ENCODE results near the gene TENM4. TPM values are rescaled to one million over a fixed set of nuclear protein-coding genes. Genes with fewer than 3 reads are reported as not detected.

TENM4 gene
- polyA plus RNA-seq, 10 donors: 6.1 to 11.6 (median 8.4) TPM

DNA sequence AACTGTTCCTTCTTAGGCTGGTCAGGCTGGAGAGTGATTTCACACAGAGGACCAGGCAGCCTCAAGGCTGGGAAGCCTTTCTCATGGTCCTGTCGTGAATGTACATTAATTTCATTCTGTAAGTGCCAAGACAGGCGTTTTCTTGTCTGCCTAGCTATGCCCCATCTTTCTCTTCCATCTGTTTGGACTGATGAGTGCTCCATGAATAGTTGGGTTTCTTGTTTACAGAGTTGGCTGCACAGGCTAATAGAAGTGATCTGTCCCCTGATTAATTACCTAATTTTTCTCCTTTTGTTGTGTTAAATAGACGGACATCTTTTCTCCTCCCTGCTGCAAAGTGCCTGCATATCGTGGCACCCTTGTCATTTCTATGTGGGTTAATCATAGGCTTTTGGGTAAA lies 730.4 kb downstream of the TENM4 start:
- no peak for DNase-seq

DNA sequence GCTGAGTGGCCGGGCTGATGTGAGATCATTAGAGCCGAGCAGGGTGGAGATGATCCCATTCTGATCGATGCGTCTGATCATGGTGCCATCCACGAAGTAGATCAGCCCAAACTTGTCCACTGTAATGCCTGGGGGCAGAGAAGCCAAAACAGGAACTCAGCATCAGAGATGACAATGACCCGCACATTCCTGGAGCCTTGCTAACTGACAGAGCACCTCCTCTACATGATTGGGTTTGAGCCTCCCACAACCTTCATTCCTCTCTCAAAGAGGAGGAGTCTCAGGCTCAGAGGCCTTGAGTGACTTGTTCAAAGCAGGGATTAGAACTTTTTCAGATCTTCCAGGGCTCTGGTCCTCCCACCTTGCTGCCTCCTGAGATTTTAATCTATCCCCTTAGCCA lies 732.4 kb downstream of the TENM4 start:
- DNase-seq: no peak

DNA sequence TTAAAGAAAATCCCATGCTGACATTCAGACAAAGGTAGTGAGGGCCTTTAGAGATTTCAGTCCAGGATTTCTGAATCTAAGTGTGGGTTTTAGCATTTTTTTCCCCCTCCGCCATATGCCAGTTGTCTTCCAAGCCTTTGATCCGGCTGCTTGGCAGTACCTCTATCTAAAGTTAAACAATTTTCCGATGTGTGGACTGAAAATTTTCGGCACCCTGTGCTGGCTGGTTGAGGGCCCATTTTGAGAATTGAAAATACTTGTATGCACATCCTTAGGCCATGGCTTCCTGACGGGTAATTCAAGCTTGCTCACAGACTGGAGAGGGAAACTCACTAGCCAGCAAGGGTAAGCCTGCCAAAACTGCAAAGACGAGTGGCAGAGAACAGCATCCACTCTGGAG lies 734.3 kb downstream of the TENM4 start:
- peak in 2 of 3 donors; percentile 8 to 9 for DNase-seq

DNA sequence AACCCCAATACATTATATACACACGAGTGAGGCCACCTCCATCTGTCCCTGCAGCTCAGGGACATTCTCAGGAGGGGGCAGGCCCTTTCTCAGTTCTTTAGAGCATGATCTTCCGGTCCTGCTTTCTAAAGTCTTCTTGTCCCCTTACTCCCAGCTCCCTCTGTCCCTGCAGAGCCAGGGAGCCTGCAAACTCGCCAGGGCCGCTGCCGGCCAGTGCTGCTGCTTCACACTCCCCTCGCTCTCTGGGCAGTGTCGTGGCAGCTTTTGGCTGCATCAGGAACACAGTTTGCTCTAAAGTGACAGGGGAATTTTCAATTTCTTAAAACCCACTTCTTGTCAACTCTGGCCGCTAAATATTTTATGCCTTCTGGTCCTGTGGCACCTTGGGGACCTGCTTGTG lies 736.0 kb downstream of the TENM4 start:
- no peak for DNase-seq

DNA sequence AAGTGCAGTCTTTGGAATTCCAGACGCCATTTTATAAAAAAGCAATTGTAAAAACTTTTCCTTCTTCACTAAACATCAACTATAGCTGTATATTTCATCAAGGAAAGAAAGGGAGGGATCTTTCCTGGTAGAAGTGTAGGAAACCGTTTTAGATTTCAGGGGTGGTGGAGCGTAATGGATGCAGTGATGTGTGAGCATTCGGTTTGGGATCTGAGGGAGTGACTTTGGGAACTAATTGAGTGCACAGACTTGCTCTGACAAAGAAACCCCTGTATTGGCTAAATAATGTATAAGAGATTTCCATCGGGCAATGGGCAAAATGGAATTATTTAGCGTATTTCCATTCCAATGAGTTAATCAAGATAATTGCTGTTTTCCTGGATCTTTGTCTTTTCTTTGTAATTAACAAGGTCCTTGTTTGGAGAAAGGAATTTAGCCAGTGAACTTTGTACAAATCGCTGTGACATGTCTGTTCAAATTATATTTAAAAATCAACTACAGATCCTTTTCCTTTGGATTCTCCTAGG lies 741.2 kb downstream of the TENM4 start:
- DNase-seq: no peak

DNA sequence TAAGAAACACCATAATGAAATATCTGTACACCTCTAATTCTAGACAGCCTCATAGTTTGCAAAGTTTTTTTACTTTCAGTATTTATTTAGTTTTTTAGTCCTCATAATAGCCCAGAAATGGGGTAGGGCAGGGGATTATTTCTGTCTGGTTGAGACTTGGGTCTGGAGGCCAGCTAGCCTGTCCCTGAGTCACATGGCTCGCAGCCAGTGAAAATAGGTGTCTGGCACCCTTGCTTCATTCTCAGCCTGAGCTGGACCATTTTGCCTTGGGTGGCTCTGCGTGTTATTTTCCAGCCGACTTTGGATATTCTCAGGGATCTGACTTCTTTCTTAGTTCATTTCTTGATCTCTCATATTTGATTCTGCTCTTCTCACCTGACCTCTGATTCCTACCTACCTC lies 742.2 kb downstream of the TENM4 start:
- DNase-seq: peak in 1 of 3 donors; percentile 18

DNA sequence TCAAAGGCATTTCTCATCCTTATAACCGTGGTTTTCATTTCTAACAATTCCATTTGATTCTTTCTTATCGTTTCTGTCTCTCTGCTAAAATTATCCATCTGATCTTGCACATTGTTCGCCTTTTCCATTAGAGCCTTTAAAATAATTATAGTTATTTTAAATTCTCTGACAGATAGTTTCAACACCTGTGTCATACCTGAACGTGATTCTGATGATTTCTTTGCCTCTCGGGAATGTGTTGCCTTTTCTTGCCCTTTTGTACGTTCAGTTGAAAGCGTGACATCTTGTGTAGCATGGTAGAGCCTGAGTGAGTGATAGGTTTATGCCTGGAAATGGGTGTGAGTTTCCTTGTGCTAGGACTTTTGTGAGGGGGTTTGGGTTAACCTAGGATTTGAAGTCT lies 744.7 kb downstream of the TENM4 start:
- no peak for DNase-seq

DNA sequence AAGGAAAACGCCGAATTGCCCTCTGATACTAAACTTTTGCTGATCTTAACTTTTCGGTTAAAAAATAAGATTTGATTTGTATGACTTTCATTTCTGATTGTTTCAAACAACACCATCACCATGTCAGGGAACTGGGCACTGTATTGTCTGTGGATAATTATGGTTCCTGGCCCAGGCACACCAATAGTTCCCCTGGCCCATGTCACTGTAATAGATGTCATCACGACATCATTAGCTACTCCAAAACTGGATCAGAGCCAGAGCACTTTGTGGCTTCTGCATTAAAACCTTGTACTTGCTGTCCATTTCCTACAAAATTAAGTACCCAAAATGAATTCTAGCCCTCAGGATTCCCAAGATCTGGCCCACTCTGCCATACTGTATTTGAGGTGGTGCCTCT lies 746.7 kb downstream of the TENM4 start:
- DNase-seq: no peak

DNA sequence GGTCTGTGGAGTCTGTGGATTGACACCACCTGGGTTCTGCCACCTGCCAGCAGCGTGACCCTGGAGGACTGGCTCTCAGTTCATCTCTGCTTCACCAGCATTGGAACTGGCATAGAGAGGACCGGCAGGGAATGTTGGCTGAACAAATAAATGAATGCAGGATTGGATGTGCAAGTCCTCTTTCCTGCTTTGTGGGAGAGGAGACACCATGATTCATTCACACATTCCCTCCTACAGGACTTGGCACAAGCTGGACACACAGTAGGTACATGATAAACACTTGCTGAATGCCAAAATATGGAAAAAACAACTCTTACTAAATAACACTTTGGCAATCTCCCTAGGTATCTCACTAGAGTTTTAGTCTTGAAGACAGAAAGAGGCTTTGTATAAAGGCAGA lies 749.6 kb downstream of the TENM4 start:
- DNase-seq: no peak

DNA sequence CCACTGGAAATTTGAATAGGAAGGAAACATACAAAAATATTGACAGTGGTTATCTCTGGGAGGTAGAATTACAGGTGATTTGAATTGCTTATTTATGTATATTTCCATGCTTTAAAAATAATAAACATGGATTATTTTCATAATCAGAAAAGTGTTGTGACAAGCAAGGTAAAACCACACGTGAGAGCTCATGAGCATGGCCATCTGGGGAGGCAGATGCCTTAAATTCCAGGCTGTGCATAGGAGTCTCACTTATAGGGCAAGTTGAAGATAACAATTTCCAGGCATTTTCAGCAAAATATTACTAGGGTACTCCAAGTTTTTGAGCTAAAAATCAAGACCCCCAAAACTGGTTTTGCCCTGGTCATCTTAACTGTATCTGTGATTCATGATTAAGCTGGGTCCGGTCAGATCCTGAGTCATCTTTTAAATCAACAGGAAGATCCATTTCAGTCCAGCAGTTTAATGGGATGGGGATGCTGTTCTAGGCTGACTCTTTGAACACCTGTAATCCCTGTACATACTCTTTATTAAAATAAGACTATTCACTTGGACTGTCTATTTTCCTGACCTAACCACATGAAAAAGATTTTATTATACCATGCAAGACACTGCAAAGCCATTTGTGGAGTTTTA lies 750.4 kb downstream of the TENM4 start:
- no peak for DNase-seq

DNA sequence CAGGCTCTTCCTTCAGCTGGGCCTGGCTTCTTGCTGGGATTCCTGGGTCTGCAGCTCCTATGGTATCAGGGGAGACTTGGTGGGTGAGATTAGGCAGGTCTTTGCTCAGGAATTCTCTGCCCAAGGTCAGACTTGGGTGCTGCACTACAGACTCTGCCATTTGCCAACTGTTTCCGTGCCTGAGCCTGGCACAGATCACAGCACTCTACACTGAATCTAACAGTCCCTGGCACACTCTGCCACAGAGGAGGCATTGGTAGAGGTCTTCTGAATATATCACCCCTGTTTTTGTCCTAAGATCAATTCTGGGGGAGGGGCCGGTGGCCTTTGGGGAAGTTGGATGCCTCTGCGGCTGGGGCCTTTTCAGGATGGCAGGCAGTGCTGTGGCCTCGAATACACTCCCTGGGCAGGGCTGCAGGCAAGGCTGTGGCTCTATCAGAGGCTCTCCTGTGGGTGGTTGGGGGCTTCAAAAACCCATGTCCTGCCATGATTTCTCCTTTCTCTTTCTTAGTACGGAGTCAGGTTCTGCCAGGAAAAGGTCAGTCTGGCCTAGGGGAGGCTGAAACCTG lies 751.2 kb downstream of the TENM4 start:
- no peak for DNase-seq

DNA sequence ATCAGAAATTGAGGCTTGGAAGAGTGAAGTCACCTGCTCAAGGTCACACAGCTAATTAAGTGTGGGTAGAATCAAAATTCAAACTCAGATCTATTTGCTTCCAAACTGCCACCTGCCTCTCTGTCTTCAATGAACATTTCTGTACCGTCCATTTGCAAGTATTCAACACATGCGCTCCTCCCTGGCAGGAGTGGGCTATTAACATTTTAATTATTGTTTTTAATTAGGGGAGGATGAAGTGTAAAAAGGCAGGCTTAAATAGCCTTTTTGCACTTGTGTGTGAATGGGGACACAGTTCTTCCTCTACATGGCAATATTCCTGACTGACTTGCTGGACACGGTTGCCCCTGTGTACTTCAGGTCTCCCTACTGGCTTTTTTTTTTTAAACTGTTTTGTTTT lies 751.7 kb downstream of the TENM4 start:
- DNase-seq: no peak

DNA sequence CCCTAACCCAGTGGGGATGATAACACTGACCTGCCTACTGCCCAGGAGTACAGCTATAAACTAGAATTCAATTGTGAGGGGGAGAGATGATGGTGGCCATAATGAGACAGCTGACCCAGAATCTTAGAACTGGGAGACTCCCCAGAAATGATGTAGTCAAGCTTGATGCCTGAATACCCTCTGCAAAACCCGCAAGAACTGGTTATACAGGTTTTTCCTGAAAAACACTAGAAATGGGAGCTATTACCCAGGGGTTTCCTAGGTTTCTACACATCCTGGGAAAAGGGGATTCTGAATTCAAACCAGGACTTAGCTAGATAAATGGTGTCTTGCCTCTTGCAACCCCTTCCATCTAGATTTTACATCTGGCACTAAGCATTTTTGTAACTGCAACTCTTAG lies 752.4 kb downstream of the TENM4 start:
- no peak for DNase-seq

DNA sequence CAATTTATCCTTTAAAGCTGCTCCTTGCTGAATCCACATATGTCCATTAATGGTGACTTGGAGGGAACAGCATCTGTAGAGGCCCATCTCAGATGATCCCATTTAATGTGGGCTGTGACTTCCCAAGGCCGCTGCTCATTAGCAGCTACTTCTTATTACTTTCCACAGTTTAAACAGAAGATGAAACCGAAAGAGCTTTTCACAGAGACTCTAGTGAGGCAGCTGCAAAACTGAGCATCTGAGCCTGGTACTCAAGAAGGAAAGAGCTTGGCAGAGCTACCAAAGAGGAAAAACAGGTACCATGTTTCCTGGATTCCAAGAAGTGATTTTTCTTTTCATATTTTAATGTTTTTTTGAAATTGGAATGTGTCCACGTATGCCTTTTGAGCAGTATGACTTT lies 755.7 kb downstream of the TENM4 start:
- DNase-seq: no peak

DNA sequence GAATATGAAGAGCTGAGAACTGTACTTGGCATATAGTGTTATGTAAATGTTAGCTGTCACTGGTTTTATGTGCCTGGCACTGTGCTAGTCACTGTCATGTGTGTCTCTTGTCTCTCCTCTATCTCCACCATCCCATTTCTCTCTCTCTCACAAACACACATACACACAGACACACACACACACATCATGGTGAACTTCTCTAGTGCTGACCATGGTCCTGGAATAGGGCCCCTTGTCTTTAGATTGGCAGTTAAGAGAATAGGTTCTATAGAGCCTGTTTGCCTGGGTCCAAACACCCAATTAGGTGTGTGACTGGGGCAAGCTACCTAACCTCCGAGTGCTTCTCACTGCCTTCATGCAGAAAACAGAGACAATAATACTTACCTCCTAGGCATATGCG lies 756.5 kb downstream of the TENM4 start:
- DNase-seq: no peak

DNA sequence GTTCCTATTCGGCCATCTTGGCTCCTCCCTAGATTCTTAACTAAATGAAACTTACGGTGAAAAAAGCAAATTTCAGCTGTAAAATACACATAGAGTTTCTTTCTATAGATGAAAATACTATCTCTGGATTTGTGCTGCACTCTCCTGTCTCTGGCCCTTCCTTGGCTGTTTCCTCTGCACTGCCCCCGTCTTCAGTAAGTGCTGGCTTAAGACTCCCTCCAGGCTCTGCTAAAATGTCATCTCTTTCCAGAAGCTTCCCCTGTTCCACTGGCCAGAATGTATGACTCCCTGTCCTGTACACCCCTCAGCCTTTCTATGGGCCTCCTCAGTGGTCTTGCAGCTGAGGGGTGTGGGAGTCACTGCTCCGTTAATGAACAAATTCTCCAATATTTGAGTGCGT lies 757.1 kb downstream of the TENM4 start:
- no peak for DNase-seq

DNA sequence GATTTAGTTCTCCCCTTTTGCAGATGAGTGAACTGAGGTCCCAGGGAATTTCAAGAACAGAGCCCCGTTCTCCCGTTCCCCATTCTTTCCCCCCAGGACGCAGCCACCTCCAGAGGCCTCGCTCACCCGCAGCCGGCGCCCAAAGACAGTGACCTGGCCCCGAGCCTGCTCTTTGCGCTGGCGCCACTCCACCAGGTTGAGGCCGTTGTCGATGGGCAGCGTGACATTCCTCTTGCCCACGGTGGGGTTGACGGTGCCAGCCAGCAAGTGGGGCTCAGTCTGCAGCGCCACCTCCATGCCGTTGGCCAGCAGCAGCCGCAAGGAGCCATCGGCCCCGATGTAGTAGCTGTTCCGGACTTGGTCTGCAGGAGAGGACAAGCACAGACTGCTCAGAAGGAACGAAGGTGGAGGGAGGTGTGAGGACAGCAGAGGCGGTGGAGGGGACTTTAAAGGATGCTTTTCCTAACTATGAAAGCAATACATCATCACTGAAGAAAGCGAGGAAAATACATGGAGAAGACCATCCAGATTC lies 764.7 kb downstream of the TENM4 start:
- DNase-seq: no peak

DNA sequence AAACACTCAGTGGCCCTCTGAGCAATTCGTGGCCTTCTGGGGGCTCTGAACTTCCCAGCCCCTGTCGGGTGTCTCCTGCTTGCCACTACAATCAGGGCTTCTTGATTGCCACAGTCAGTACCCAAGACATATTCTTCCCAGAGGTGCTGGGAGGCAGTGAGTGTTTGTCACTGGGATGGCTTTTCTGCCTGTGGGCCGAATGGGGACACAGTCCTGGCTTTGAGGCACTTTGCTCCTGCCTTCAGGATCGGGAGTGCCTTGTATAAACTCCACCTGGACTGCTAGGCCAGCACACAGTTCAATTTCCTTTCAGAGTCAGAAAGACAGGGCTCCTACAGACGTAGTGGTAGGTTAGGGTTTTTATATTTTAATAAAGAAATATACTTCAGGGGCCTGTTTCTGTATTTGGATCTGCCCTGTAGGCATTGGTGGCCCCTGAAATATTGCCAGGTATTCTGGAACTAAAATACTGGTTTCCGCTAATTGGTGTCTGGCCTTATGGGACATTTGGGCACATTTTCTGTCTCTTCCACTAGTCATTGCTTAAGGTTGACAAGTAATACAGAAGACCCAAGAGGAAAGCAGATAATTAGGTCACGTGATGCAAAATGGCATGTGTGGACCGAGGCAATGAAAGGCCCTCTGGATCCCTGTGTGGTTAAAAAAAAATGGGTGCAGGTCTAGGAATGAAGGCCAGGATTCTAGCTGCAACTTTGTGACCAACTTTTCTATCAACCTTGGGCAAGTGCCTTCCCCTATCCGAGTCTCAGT lies 767.8 kb downstream of the TENM4 start:
- no peak for DNase-seq

DNA sequence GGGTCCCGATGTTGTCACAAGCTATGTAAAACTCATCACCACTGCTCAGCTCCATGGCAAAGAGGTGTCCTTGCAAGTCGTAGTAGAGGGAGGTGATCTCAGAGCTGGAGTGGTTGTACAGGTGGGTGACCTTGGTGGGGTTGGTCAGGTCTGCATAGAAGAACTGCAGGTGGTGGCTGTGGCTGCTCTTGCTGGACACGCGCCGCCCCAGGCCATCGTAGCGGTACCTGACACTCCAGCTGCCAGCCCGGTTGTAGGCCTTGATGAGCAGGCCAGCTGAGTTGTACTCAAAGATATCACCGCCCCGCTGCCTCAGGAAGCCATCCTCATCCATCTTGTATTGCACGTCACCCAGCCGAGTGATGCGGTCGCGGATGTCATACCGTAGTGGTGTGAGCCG lies 771.6 kb downstream of the TENM4 start:
- DNase-seq: no peak

DNA sequence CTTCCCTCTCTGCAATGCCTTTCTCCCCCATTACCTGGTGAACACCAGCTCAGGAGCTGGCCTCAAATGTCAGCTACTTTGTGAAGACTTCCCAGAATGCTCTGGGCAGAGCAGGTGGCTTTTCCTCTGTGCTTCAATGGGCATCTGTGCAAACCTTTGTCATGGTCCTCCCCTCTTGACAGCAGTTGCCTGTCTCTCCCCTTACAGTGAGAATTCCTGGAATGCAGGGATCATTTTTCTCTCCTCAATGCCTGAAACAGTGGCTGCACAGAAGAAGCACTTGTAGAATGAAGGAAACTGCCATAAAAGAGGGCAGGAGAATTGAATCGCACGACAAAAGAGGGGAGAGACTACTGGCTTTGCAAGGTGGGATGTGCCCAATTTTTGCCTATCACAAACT lies 773.4 kb downstream of the TENM4 start:
- no peak for DNase-seq

DNA sequence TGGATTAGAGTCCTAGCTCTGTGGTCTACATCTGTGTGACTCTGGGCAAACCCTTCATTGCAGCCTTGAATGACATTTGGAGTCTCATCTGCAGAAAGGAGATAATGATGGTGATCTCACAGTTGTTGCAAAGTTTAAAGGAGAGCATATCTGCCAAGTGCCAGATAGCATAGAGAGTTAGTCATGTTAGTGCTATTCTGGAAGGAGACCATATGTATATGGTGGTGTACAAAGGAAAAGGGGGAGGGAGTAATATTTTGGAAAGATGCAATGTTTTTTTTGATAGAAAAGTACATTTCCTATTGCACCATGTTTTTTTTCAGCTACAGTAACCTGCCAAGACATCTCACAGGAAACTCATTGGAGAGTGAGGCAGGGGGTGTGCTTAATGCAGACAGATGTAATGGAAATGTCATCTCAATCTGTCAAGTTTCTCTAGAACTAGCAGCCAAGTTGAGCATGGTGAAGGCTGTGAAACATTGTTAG lies 774.1 kb downstream of the TENM4 start:
- DNase-seq: peak in 1 of 3 donors; percentile 45

DNA sequence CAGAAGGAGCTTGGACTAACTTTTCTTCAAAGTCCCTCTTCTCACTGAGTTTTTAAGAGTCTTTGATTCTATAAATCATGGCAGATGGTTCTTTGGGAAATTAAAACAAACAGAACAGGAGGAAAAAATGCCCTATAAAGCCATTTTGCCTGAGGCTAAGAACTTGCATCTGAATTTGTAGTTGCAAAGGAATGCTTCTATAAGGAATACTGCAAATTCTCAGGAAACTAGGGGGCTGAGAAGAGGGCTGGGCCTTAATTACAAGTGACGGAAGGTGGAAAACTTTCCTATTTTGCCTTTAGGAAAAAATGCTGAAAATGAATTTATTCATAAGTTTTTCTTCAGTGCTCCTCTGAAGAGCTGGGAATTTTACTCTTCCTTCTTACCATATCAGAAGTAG lies 776.2 kb downstream of the TENM4 start:
- DNase-seq: no peak

DNA sequence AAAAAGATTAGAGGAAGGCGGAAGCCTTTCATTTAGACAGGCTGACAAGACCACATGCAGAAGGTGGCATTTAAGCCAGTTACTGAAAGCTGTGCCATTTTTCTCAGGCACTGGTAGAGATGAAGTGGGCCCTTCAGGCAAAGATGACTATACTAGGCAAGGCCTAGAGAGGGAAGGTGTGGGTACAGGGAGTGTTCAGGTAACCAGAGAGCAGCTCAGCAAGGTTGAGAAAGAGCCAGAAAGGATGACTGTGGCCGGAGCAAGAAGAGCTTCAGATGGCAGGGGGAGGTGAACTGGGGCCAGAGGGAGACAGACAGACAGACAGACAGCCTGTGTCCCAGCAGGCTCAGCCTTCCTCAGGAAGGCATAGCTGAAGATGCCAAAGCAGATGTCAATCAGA lies 778.0 kb downstream of the TENM4 start:
- no peak for DNase-seq
